Stimulated activated effector memory CD8-positive, alpha-beta T cell treated with anti-CD3 and anti-CD28 coated beads, Interleukin-12 subunit alpha, Interleukin-12 subunit beta, amount 100 ng/mL, for 72 hours (primary cell): ENCODE results near the gene BFSP2.
"Not testable (repeated sequence)": the region's sequence is repeated elsewhere in the genome, so short reads cannot be mapped to it uniquely, and the experiment has no call there.

Experiments
- ATAC-seq: fragments of 150-1000 bp; cut with Tn5 transposase; 2 replicates; pipeline ENCODE4 v1.10.0; 2021
- DNase-seq, 2 donors: peaks; one replicate each; pipeline ENCODE4 v3.0.0; 2021 to 2022; ENCODE audit warnings: low spot score in 2 of 2
- H3K27ac Mint-ChIP-seq: one replicate; pipeline ENCODE4 v1.8.0; 2022; ENCODE audit warnings: mild to moderate bottlenecking, mixed read lengths
- H3K36me3 Mint-ChIP-seq: one replicate; pipeline ENCODE4 v1.8.0; 2022; ENCODE audit warnings: mild to moderate bottlenecking, mixed read lengths
- H3K4me1 Mint-ChIP-seq: one replicate; pipeline ENCODE4 v1.8.0; 2022; ENCODE audit warnings: mixed read lengths
- H3K4me3 Mint-ChIP-seq: one replicate; pipeline ENCODE4 v1.8.0; 2022; ENCODE audit warnings: mild to moderate bottlenecking, mixed read lengths
- H3K9me3 Mint-ChIP-seq: one replicate; pipeline ENCODE4 v1.8.0; 2022; ENCODE audit warnings: mixed read lengths

BFSP2 gene

DNA sequence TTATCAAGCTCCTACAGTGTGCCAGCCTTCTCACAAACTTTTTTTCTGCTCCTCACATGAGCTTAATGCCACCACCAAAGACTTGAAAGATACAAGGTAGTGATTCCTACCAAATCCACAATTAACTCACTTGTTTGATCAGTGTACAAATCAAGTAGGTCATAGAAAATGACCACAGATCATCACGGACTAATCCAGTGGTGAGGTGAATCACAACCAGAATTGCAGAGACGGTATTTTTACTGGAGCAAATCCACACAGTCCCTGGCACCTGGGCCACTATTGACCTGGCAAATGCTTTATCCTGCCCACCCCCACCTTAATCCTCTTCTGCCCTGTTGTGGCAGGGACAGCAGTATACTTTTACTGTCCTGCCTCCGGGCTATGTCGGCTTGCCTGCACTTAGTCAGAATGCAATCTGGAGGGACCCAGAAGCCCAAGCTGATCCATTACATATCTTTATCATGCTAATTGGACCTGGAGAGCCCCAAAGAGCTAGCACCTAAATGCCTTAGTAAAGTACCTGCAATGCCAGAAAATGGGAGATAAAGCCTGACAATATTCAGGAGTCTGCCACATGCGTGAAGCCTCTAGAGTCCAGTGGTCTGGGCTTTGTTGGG is 89.7 kb downstream of the BFSP2 start:
- peaks cover 11% of the 10 kb centered on the region for H3K36me3 Mint-ChIP-seq
- H3K4me1 Mint-ChIP-seq = peaks cover 30% of the 10 kb centered on the region
- H3K9me3 Mint-ChIP-seq = no peaks in the 10 kb centered on the region
- no peak for DNase-seq
- H3K4me3 Mint-ChIP-seq = no peak overlapping the region
- ATAC-seq = peak; percentile 9
- H3K27ac Mint-ChIP-seq = peak overlapping the region; percentile 45

- Mint-ChIP-seq H3K27ac (peak overlapping the region; percentile 69), H3K36me3 (peaks cover 11% of the 10 kb centered on the region), H3K9me3 (no peaks in the 10 kb centered on the region), H3K4me3 (peak overlapping the region; percentile 44), H3K4me1 (peaks cover 30% of the 10 kb centered on the region)
- ATAC-seq = peak; percentile 86
- DNase-seq = peak in 1 of 2 donors; percentile 69
Observed at GRCh38 chr3:133490468-133491351, 90.9 kb downstream of the BFSP2 start.

DNA sequence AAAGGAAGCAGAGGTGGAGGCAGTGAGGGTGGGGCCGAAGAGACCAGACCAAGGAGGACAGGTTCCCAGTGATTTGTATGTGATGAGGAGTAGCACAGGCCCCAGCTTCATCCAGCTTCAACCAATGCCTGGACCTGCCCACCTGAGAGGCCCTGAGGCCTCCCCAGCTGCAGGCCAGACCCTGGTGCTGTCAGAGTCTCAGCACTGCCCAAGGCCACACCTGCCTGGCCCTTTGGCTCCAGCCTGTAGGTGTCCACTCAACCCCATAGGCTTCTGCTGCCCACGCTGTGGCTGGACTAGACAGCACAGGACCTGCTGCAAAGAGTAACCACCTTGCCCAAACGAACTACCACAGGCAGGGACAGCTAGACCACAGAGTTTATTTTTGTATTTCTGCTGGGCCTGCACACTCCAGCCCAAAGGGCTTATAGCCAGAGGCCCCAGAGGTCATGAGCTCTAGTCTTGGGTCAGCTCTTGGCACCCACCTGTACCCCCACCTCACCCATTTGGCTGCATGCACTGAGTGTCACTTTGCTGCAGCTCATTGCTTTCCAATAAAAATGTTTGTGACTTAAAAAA is 91.7 kb downstream of the BFSP2 start:
- ATAC-seq = peak; percentile 6
- H3K4me1 Mint-ChIP-seq = peaks cover 30% of the 10 kb centered on the region
- no peak for DNase-seq
- H3K27ac Mint-ChIP-seq = peak overlapping the region; percentile 69
- no peaks in the 10 kb centered on the region for H3K9me3 Mint-ChIP-seq
- H3K36me3 Mint-ChIP-seq = peaks cover 9% of the 10 kb centered on the region
- peak overlapping the region; percentile 44 for H3K4me3 Mint-ChIP-seq

GRCh38 chr3:133492159-133492741 is 92.4 kb downstream of the BFSP2 start:
- peaks cover 6% of the 10 kb centered on the region for H3K36me3 Mint-ChIP-seq

DNA sequence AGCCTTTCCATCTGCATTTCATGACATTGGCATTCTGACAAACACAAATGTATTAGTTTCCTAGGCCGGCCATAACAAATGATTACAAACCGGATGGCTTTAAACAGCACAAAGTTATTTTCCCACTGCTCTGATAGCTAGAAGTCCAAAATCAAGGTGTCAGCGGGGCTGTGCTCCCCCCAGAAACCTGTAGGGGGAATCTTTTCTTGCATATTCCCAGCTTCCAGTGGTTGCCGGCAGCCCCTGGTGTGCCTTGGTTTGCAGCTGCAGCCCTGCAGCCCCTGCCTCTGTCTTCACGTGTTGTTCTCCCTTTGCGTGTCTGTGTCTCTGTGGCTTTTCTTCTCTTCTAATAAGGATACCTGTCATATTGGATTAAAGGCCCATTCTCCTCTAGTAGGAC is 94.6 kb downstream of the BFSP2 start:
- H3K9me3 Mint-ChIP-seq = no peaks in the 10 kb centered on the region
- H3K27ac Mint-ChIP-seq = no peak overlapping the region
- no peak overlapping the region for H3K4me3 Mint-ChIP-seq
- peaks cover 25% of the 10 kb centered on the region for H3K4me1 Mint-ChIP-seq
- DNase-seq (no peak), ATAC-seq (no peak)
- H3K36me3 Mint-ChIP-seq = peaks cover 6% of the 10 kb centered on the region

More at GRCh38 chr3:133492159-133492741, 92.4 kb downstream of the BFSP2 start:
- Mint-ChIP-seq H3K4me1 (peaks cover 30% of the 10 kb centered on the region), H3K4me3 (peak overlapping the region; percentile 35), H3K9me3 (no peaks in the 10 kb centered on the region), H3K27ac (peak overlapping the region; percentile 11)
- no peak for DNase-seq
- ATAC-seq = peak; percentile 34

DNA sequence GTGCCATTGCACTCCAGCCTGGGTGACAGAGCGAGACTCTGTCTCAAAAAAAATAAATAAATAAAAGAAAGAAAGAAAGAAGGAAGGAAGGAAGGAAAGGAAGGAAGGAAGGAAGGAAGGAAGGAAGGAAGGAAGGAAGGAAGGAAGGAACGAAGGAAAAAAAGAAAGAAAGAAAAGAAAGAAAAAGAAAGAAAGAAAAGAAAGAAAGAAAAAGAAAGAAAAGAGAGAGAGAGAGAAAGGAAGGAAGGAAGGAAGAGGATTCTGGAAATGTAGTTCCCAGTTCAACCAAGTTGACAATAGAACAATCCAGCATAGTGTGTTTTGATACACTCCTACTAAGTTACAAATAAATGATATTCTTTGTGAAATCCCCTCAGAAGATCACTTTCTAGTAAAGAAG is 102.7 kb downstream of the BFSP2 start:
- not testable (repeated sequence) for H3K27ac Mint-ChIP-seq, ATAC-seq

GRCh38 chr3:133503409-133503808 is 103.6 kb downstream of the BFSP2 start:
- DNase-seq = no peak
- H3K4me3 Mint-ChIP-seq = no peak overlapping the region
- peaks cover 3% of the 10 kb centered on the region for H3K9me3 Mint-ChIP-seq
- no peaks in the 10 kb centered on the region for H3K36me3 Mint-ChIP-seq
- H3K27ac Mint-ChIP-seq = no peak overlapping the region
- peaks cover 13% of the 10 kb centered on the region for H3K4me1 Mint-ChIP-seq
- no peak for ATAC-seq

More for the DNA sequence above, 102.7 kb downstream of the BFSP2 start:
- not testable (repeated sequence) for H3K4me3 Mint-ChIP-seq, DNase-seq, H3K36me3 Mint-ChIP-seq, H3K9me3 Mint-ChIP-seq
- H3K4me1 Mint-ChIP-seq = peaks cover 13% of the 10 kb centered on the region

DNA sequence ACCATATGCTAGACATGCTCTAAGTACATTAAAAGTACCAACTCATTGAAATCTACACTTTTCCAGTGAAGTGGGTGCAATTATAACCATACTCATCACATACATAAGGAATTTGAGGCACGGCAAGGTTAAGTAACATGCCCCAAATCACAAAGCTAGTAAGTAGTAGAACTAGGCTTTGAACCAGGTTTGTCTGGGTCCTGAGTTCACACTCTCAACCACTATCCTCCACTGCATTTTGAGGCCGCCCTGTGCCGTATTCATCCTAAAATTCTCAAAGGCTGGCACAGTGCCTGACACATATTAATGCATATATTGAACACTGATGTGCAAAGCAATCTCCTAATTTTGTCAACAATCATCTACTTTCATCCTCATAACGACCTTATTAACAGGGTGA is 104.9 kb downstream of the BFSP2 start:
- H3K27ac Mint-ChIP-seq = no peak overlapping the region
- H3K36me3 Mint-ChIP-seq = no peaks in the 10 kb centered on the region
- ATAC-seq (no peak), DNase-seq (no peak)
- H3K4me3 Mint-ChIP-seq = no peak overlapping the region
- H3K9me3 Mint-ChIP-seq = peaks cover 3% of the 10 kb centered on the region
- peaks cover 13% of the 10 kb centered on the region for H3K4me1 Mint-ChIP-seq

GRCh38 chr3:133505813-133506212 is 106.0 kb downstream of the BFSP2 start:
- Mint-ChIP-seq H3K4me1 (peaks cover 13% of the 10 kb centered on the region), H3K9me3 (peaks cover 3% of the 10 kb centered on the region), H3K36me3 (no peaks in the 10 kb centered on the region), H3K4me3 (peak overlapping the region; percentile 60), H3K27ac (peak overlapping the region; percentile 89)
- DNase-seq (no peak), ATAC-seq (no peak)

DNA sequence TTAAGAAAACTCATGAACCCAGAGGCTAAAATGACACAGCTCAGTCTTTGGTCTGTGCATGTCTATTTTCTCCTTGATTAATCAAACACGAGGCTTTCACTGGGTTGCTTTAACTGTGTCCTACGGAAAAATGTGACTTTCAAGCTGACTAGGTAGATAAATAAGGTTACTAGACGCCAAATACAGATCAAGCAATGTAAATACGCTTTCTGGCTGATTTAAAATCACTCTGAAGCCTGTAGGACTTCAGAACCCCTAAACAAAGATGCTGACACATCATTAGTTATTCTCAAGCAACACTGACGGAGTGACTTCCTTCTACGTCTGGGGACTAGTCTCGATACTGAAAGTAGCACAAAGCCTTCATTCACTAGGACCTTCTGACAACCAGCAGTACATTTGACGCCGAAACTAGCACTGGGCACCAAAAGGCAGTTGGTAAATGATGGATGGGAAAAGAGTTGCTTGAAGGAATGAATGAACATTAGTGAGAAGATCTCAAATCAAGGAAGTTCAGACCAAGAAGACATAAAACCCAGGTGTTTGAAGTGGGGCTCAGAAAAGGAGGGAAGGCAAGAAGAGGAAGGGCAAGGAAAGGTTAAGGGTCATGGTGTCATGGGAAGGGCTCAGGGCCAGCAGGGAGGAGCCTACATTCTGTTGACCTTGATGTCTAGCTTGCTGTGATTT is 106.5 kb downstream of the BFSP2 start:
- Mint-ChIP-seq H3K27ac (peak overlapping the region; percentile 89), H3K9me3 (peaks cover 3% of the 10 kb centered on the region), H3K36me3 (no peaks in the 10 kb centered on the region), H3K4me3 (peak overlapping the region; percentile 60), H3K4me1 (peaks cover 13% of the 10 kb centered on the region)
- ATAC-seq (peak; percentile 93), DNase-seq (peak; percentile 15 to 65)

- H3K9me3 Mint-ChIP-seq = no peaks in the 10 kb centered on the region
- H3K27ac Mint-ChIP-seq = no peak overlapping the region
- DNase-seq = no peak
- no peaks in the 10 kb centered on the region for H3K36me3 Mint-ChIP-seq
- H3K4me1 Mint-ChIP-seq = peaks cover 13% of the 10 kb centered on the region
- ATAC-seq = no peak
- no peak overlapping the region for H3K4me3 Mint-ChIP-seq
Observed at GRCh38 chr3:133509488-133509887, 109.6 kb downstream of the BFSP2 start.

GRCh38 chr3:133512416-133513089 is 112.7 kb downstream of the BFSP2 start:
- no peaks in the 10 kb centered on the region for H3K36me3 Mint-ChIP-seq
- no peak overlapping the region for H3K4me3 Mint-ChIP-seq
- H3K4me1 Mint-ChIP-seq = no peaks in the 10 kb centered on the region
- DNase-seq (no peak), ATAC-seq (no peak)
- H3K27ac Mint-ChIP-seq = no peak overlapping the region
- no peaks in the 10 kb centered on the region for H3K9me3 Mint-ChIP-seq

- ATAC-seq (no peak), DNase-seq (no peak)
- H3K4me3 Mint-ChIP-seq = no peak overlapping the region
- no peak overlapping the region for H3K27ac Mint-ChIP-seq
- H3K36me3 Mint-ChIP-seq = no peaks in the 10 kb centered on the region
- no peaks in the 10 kb centered on the region for H3K9me3 Mint-ChIP-seq
- no peaks in the 10 kb centered on the region for H3K4me1 Mint-ChIP-seq
Observed at GRCh38 chr3:133514418-133514817, 114.6 kb downstream of the BFSP2 start.

DNA sequence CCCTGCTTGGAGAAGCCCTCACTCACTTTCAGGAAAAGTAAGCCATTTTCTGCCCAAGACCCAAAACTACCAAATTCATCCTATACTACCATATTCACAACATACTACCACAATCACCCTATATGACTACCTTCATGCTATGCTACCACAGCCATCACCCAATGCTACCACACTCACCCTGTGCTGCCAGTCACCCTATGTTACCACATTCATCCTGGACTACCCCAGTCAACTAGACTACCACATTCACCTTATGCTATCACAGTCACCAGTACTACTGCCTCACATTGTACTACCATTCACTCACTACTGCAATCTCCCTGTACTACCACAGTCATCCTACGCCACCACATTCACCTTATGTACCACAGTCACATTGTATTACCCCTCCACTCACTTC is 115.3 kb downstream of the BFSP2 start:
- no peak overlapping the region for H3K4me3 Mint-ChIP-seq
- ATAC-seq (peak; percentile 71), DNase-seq (no peak)
- H3K9me3 Mint-ChIP-seq = no peaks in the 10 kb centered on the region
- H3K36me3 Mint-ChIP-seq = no peaks in the 10 kb centered on the region
- no peak overlapping the region for H3K27ac Mint-ChIP-seq
- H3K4me1 Mint-ChIP-seq = no peaks in the 10 kb centered on the region
